ENCODE results near the gene ITGB6.

The ITGB6 gene

DNA sequence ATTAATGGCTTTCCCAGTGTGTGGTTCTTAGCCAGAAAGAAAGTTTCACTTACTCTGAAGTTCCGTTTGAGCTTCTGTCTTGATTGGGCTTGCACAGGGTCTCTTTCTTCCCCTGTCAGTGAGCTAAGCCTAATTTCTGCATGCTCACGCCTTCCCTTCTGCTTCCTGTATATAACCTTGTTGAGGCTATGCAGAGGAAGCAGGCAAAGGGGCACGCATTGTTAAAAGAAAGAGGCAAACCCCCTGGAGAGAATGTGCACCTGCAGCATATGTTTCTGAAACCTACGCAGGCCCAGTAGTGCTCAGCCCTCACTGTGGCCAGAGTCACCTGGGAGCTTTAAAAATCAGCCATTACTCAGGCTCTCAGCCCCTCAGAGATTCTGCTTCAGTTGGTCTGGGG is 123.2 kb downstream of the ITGB6 start:
- peak overlapping the region in 1 of 2 experiments; percentile 1; a peak in 1 of 4 replicates for H3K4me3 ChIP-seq (ENCODE audit: low read depth in 1 of 2, low read length in 2 of 2)
- H4K20me1 ChIP-seq (ENCODE audit: insufficient read depth, low read length), result no peaks in the 10 kb centered on the region
- peak overlapping the region; percentile 44 for H3K4me2 ChIP-seq (ENCODE audit: insufficient read depth, low read length)
- peak; percentile 62 for DNase-seq
- H3K9me3 ChIP-seq (ENCODE audit: insufficient read depth, low read length, severe bottlenecking), result peaks cover 5% of the 10 kb centered on the region
- no peak for TF ChIP-seq EZH2 (IDR thresholded peaks at IDR 0.05; ENCODE audit: borderline replicate concordance, low read depth, low read length, severe bottlenecking)
- TF ChIP-seq, protein P1, sequence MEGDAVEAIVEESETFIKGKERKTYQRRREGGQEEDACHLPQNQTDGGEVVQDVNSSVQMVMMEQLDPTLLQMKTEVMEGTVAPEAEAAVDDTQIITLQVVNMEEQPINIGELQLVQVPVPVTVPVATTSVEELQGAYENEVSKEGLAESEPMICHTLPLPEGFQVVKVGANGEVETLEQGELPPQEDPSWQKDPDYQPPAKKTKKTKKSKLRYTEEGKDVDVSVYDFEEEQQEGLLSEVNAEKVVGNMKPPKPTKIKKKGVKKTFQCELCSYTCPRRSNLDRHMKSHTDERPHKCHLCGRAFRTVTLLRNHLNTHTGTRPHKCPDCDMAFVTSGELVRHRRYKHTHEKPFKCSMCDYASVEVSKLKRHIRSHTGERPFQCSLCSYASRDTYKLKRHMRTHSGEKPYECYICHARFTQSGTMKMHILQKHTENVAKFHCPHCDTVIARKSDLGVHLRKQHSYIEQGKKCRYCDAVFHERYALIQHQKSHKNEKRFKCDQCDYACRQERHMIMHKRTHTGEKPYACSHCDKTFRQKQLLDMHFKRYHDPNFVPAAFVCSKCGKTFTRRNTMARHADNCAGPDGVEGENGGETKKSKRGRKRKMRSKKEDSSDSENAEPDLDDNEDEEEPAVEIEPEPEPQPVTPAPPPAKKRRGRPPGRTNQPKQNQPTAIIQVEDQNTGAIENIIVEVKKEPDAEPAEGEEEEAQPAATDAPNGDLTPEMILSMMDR (IDR thresholded peaks at IDR 0.05; ENCODE audit: borderline replicate concordance, extremely low read depth, low read length, poor library complexity, severe bottlenecking), result no peak
- H3K27me3 ChIP-seq (ENCODE audit: insufficient read depth, low read length, poor library complexity), result no peaks in the 10 kb centered on the region
- peak; percentile 96 for ATAC-seq (ENCODE audit: insufficient read depth, low read depth)
- no peaks in the 10 kb centered on the region for H3K36me3 ChIP-seq (ENCODE audit: insufficient read depth, low read length)
- H3K79me2 ChIP-seq (ENCODE audit: insufficient read depth, low read length), result no peaks in the 10 kb centered on the region
- H3K27ac ChIP-seq (ENCODE audit: low read length), result peak overlapping the region; percentile 71
- H3K4me1 ChIP-seq (ENCODE audit: insufficient read depth, low read length), result peaks cover 20% of the 10 kb centered on the region
- H3K9ac ChIP-seq (ENCODE audit: low read depth, low read length), result peak overlapping the region; percentile 36
- peak overlapping the region; percentile 57 for H2AFZ ChIP-seq (ENCODE audit: low read depth, low read length)

DNA sequence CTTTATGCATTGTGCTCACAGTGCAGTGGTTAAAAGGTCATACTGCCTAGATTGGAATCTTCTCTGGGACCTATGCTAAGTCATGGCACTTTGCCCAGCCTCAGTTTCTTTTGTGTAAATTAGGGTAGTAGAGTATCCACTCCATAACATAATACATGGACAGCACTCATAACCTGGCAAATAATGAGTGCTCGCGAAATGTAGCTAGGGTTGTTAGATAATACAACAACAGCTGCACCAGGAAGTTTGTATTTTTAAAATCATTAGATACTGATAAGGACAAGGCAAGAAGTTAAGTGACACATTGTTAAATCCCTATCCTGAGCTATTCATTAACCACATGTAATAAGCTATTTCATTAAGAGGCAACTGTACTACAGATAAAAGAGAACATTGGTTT is 123.8 kb downstream of the ITGB6 start:
- Histone ChIP-seq H3K4me2 (ENCODE audit: insufficient read depth, low read length) (peak overlapping the region; percentile 44), H3K79me2 (ENCODE audit: insufficient read depth, low read length) (no peaks in the 10 kb centered on the region), H3K36me3 (ENCODE audit: insufficient read depth, low read length) (no peaks in the 10 kb centered on the region), H4K20me1 (ENCODE audit: insufficient read depth, low read length) (no peaks in the 10 kb centered on the region), H3K27ac (ENCODE audit: low read length) (peak overlapping the region; percentile 71), H2AFZ (ENCODE audit: low read depth, low read length) (peak overlapping the region; percentile 57), H3K4me1 (ENCODE audit: insufficient read depth, low read length) (peaks cover 20% of the 10 kb centered on the region), H3K9ac (ENCODE audit: low read depth, low read length) (peak overlapping the region; percentile 36), H3K27me3 (ENCODE audit: insufficient read depth, low read length, poor library complexity) (no peaks in the 10 kb centered on the region), H3K9me3 (ENCODE audit: insufficient read depth, low read length, severe bottlenecking) (peaks cover 5% of the 10 kb centered on the region), H3K4me3 (ENCODE audit: low read depth in 1 of 2, low read length in 2 of 2) (peak overlapping the region in 1 of 2 experiments; percentile 1; a peak in 1 of 4 replicates)
- ATAC-seq (ENCODE audit: insufficient read depth, low read depth), result no peak
- no peak for TF ChIP-seq EZH2 (IDR thresholded peaks at IDR 0.05; ENCODE audit: borderline replicate concordance, low read depth, low read length, severe bottlenecking)
- TF ChIP-seq, protein P1 (IDR thresholded peaks at IDR 0.05; ENCODE audit: borderline replicate concordance, extremely low read depth, low read length, poor library complexity, severe bottlenecking), result no peak
- no peak for DNase-seq

DNA sequence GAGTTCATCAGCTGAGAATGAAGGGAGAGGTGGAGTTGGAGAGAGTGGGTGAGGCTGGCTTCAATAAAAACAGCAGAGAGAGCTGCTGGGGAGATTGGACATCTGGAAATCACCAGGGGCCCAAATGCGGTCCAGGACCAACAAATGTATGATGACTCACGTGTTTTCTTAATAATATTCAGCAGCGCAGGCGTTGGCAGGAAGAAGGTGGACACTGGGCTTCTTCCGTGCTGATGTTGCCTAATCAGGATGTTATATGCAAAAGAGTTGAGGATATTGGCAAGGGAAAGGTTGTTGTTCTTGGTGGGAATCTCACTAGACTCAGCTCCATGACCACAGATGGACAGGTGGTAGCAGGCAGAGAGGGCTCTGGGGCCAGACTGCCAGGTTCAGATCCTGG is 124.9 kb downstream of the ITGB6 start:
- no peak overlapping the region for H3K27ac ChIP-seq (ENCODE audit: low read length)
- H3K27me3 ChIP-seq (ENCODE audit: insufficient read depth, low read length, poor library complexity), result no peaks in the 10 kb centered on the region
- no peaks in the 10 kb centered on the region for H4K20me1 ChIP-seq (ENCODE audit: insufficient read depth, low read length)
- H3K79me2 ChIP-seq (ENCODE audit: insufficient read depth, low read length), result no peaks in the 10 kb centered on the region
- no peak overlapping the region for H2AFZ ChIP-seq (ENCODE audit: low read depth, low read length)
- no peaks in the 10 kb centered on the region for H3K36me3 ChIP-seq (ENCODE audit: insufficient read depth, low read length)
- DNase-seq, result no peak
- H3K4me1 ChIP-seq (ENCODE audit: insufficient read depth, low read length), result peaks cover 20% of the 10 kb centered on the region
- H3K9me3 ChIP-seq (ENCODE audit: insufficient read depth, low read length, severe bottlenecking), result peaks cover 5% of the 10 kb centered on the region
- no peak overlapping the region for H3K4me3 ChIP-seq (ENCODE audit: low read depth in 1 of 2, low read length in 2 of 2)
- no peak for ATAC-seq (ENCODE audit: insufficient read depth, low read depth)
- no peak overlapping the region for H3K9ac ChIP-seq (ENCODE audit: low read depth, low read length)
- no peak overlapping the region for H3K4me2 ChIP-seq (ENCODE audit: insufficient read depth, low read length)
- TF ChIP-seq EZH2 (IDR thresholded peaks at IDR 0.05; ENCODE audit: borderline replicate concordance, low read depth, low read length, severe bottlenecking), result no peak
- TF ChIP-seq, protein P1 (IDR thresholded peaks at IDR 0.05; ENCODE audit: borderline replicate concordance, extremely low read depth, low read length, poor library complexity, severe bottlenecking), result no peak
